Stimulated activated naive CD4-positive, alpha-beta T cell (primary cell): ENCODE data around the gene GTF3C4.

Experiments used
- DNase-seq, 6 experiments: peaks; one replicate each; lab custom pipeline; 2025; lab: John Stamatoyannopoulos, UW

Gene GTF3C4

GRCh38 chr9:132732326-132733259, 62.3 kb downstream of the GTF3C4 start:
- DNase-seq, result no peak

GRCh38 chr9:132733260-132733815, 63.1 kb downstream of the GTF3C4 start:
- no peak for DNase-seq

- DNase-seq, result no peak
Measured at GRCh38 chr9:132739710-132740310, 69.5 kb downstream of the GTF3C4 start.

- no peak for DNase-seq
Measured at GRCh38 chr9:132740526-132741309, 70.5 kb downstream of the GTF3C4 start.

- no peak for DNase-seq
Measured at GRCh38 chr9:132742821-132743311, 72.6 kb downstream of the GTF3C4 start.

- no peak for DNase-seq
Measured at GRCh38 chr9:132743931-132744479, 73.7 kb downstream of the GTF3C4 start.
